ENCODE data around the gene CNTNAP4.

Gene CNTNAP4

GRCh38 chr16:76318565-76318964 lies 41.4 kb downstream of the CNTNAP4 start:
- DNase-seq: no peak
- TF ChIP-seq CTCF (IDR thresholded peaks at IDR 0.05; ENCODE audit: low read depth, low read length): no peak
- no peak overlapping the region for H3K4me3 ChIP-seq (ENCODE audit: low read depth, low read length)
- H3K27me3 ChIP-seq: no peaks in the 10 kb centered on the region
- H3K9me3 ChIP-seq: no peaks in the 10 kb centered on the region
- no peaks in the 10 kb centered on the region for H3K36me3 ChIP-seq
- no peaks in the 10 kb centered on the region for H3K4me1 ChIP-seq

GRCh38 chr16:76329106-76329505 lies 51.9 kb downstream of the CNTNAP4 start:
- Histone ChIP-seq H3K4me1 (no peaks in the 10 kb centered on the region), H3K9me3 (no peaks in the 10 kb centered on the region), H3K4me3 (ENCODE audit: low read depth, low read length) (no peak overlapping the region), H3K27me3 (no peaks in the 10 kb centered on the region), H3K36me3 (no peaks in the 10 kb centered on the region)
- DNase-seq: no peak
- no peak for TF ChIP-seq CTCF (IDR thresholded peaks at IDR 0.05; ENCODE audit: low read depth, low read length)

DNA sequence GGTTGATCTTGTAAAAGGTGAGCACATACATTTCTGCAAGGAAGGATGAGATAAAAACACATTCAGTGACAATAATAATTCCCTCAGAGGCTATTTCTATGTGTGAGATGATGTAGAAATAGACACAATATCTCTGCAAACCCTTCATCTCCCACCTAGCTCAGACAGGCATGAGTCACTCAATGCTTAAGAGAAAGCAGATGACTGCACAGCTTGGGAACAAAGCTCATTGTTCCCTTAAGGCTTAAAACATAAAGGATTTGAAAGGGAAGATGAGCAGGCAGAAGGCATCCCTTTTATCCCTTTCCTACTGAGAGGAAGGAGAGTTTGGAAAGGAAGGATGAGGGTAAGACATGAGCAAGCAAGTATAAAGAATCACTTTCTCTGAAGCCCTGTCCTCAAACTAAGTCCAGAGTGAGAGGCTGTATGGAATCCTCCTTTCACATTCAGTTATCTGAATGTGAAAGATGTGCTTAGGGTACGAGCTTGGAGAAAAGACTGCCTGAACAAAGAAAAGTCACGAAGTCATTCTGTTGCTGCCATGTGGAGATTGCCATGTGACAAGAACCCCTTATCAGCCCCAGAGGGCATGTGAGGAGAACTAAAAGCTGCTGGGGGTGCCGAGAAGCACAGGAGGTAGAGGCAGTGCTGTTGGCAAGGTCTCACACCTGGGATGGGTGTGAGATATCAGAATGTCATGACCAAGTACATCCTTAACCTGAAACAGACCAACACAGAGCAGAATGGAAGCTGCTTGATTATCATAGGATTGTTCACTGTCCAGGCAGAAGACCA lies 58.2 kb downstream of the CNTNAP4 start:
- H3K27me3 ChIP-seq: no peaks in the 10 kb centered on the region
- TF ChIP-seq CTCF (IDR thresholded peaks at IDR 0.05; ENCODE audit: low read depth, low read length): no peak
- no peaks in the 10 kb centered on the region for H3K9me3 ChIP-seq
- peaks cover 4% of the 10 kb centered on the region; the same call in 1 of the 2 replicates for H3K4me1 ChIP-seq
- H3K4me3 ChIP-seq (ENCODE audit: low read depth, low read length): no peak overlapping the region
- H3K36me3 ChIP-seq: no peaks in the 10 kb centered on the region
- no peak for DNase-seq

GRCh38 chr16:76336112-76336511 lies 58.9 kb downstream of the CNTNAP4 start:
- H3K36me3 ChIP-seq: no peaks in the 10 kb centered on the region
- H3K4me1 ChIP-seq: peaks cover 4% of the 10 kb centered on the region; the same call in 1 of the 2 replicates
- TF ChIP-seq CTCF (IDR thresholded peaks at IDR 0.05; ENCODE audit: low read depth, low read length): no peak
- no peak overlapping the region for H3K4me3 ChIP-seq (ENCODE audit: low read depth, low read length)
- no peak for DNase-seq
- H3K27me3 ChIP-seq: no peaks in the 10 kb centered on the region
- no peaks in the 10 kb centered on the region for H3K9me3 ChIP-seq

- Histone ChIP-seq H3K36me3 (no peaks in the 10 kb centered on the region), H3K27me3 (no peaks in the 10 kb centered on the region), H3K9me3 (no peaks in the 10 kb centered on the region), H3K4me1 (peaks cover 4% of the 10 kb centered on the region; the same call in 1 of the 2 replicates), H3K4me3 (ENCODE audit: low read depth, low read length) (no peak overlapping the region)
- TF ChIP-seq CTCF (IDR thresholded peaks at IDR 0.05; ENCODE audit: low read depth, low read length): no peak
- DNase-seq: no peak
These were observed 61.3 kb downstream of the CNTNAP4 start for GRCh38 chr16:76338472-76338871.

DNA sequence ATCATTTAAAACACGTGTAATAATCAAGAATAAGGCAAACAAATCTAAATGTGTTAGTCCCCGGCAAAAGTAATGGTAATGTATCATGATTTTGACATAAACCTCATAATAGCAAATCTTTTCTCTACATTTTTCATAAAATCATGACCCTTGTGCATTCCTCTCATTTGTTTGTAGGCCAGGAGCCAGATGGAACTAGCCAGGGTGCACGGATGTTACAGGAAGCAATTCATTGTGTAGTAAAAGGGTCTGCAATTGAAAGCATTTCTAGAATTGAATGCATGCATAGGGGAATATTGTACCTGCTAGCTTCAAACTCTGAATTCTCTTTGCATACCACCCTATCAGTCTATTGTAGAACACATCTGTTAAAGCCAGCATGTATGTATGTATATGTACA lies 66.6 kb downstream of the CNTNAP4 start:
- Histone ChIP-seq H3K27me3 (no peaks in the 10 kb centered on the region), H3K4me3 (ENCODE audit: low read depth, low read length) (no peak overlapping the region), H3K9me3 (no peaks in the 10 kb centered on the region; the same call in 1 of the 2 replicates), H3K36me3 (no peaks in the 10 kb centered on the region), H3K4me1 (peaks cover 13% of the 10 kb centered on the region)
- no peak for TF ChIP-seq CTCF (IDR thresholded peaks at IDR 0.05; ENCODE audit: low read depth, low read length)
- no peak for DNase-seq
